Effector memory CD8-positive, alpha-beta T cell (primary cell): Measurements from ENCODE around the gene AKR1C3.

Experiments used
- ATAC-seq: fragments of 150-1000 bp; cut with Tn5 transposase; replicated peaks from 2 replicates; pipeline ENCODE4 v1.10.0; 2021; ENCODE audit warnings: mild to moderate bottlenecking, moderate library complexity
- DNase-seq, 3 experiments: peaks; one replicate each; pipeline ENCODE4 v3.0.0; 2021
- H3K27ac Mint-ChIP-seq, 2 donors: one replicate each; pipeline ENCODE4 v1.8.0; 2022; ENCODE audit warnings: mild to moderate bottlenecking in 2 of 2, mixed read lengths in 2 of 2, moderate library complexity in 2 of 2
- H3K27me3 Mint-ChIP-seq, 2 donors: one replicate each; pipeline ENCODE4 v1.8.0; 2022; ENCODE audit warnings: mixed read lengths in 2 of 2
- H3K36me3 Mint-ChIP-seq: one replicate; pipeline ENCODE4 v1.8.0; 2022; ENCODE audit warnings: mild to moderate bottlenecking, moderate library complexity, mixed read lengths; ENCODE audit not compliant: insufficient read depth
- H3K4me1 Mint-ChIP-seq, 2 donors: one replicate each; pipeline ENCODE4 v1.8.0; 2022; ENCODE audit warnings: low read depth in 2 of 2, mixed read lengths in 2 of 2
- H3K4me3 Mint-ChIP-seq, 2 donors: one replicate each; pipeline ENCODE4 v1.8.0; 2022; ENCODE audit warnings: mild to moderate bottlenecking in 2 of 2, mixed read lengths in 2 of 2, moderate library complexity in 2 of 2
- H3K9me3 Mint-ChIP-seq, 2 donors: one replicate each; pipeline ENCODE4 v1.8.0; 2022; ENCODE audit warnings: mixed read lengths in 2 of 2

Gene AKR1C3

GRCh38 chr10:5071411-5072198, 22.6 kb upstream of the AKR1C3 start:
- Mint-ChIP-seq H3K9me3 (no peaks in the 10 kb centered on the region), H3K36me3 (no peaks in the 10 kb centered on the region), H3K4me3 (no peak overlapping the region), H3K4me1 (no peaks in the 10 kb centered on the region), H3K27me3 (no peaks in the 10 kb centered on the region), H3K27ac (no peak overlapping the region)
- DNase-seq (no peak), ATAC-seq (no peak)

GRCh38 chr10:5073659-5074058, 20.6 kb upstream of the AKR1C3 start:
- Mint-ChIP-seq H3K4me3 (no peak overlapping the region), H3K4me1 (no peaks in the 10 kb centered on the region), H3K36me3 (no peaks in the 10 kb centered on the region), H3K27me3 (no peaks in the 10 kb centered on the region), H3K9me3 (no peaks in the 10 kb centered on the region), H3K27ac (no peak overlapping the region)
- no peak for ATAC-seq
- no peak for DNase-seq

- H3K9me3 Mint-ChIP-seq: no peaks in the 10 kb centered on the region
- DNase-seq (no peak), ATAC-seq (no peak)
- no peak overlapping the region for H3K4me3 Mint-ChIP-seq
- H3K36me3 Mint-ChIP-seq: no peaks in the 10 kb centered on the region
- H3K27ac Mint-ChIP-seq: no peak overlapping the region
- H3K27me3 Mint-ChIP-seq: no peaks in the 10 kb centered on the region
- H3K4me1 Mint-ChIP-seq: no peaks in the 10 kb centered on the region
Measured at GRCh38 chr10:5076615-5077014, 17.6 kb upstream of the AKR1C3 start.

- no peak overlapping the region for H3K4me3 Mint-ChIP-seq
- no peak for DNase-seq
- H3K4me1 Mint-ChIP-seq: no peaks in the 10 kb centered on the region
- no peaks in the 10 kb centered on the region for H3K9me3 Mint-ChIP-seq
- no peaks in the 10 kb centered on the region for H3K36me3 Mint-ChIP-seq
- no peak for ATAC-seq
- H3K27me3 Mint-ChIP-seq: no peaks in the 10 kb centered on the region
- H3K27ac Mint-ChIP-seq: no peak overlapping the region
Measured at GRCh38 chr10:5078547-5079180, 15.6 kb upstream of the AKR1C3 start.

- no peaks in the 10 kb centered on the region for H3K9me3 Mint-ChIP-seq
- H3K36me3 Mint-ChIP-seq: no peaks in the 10 kb centered on the region
- H3K27ac Mint-ChIP-seq: no peak overlapping the region
- ATAC-seq (no peak), DNase-seq (no peak)
- no peak overlapping the region for H3K4me3 Mint-ChIP-seq
- H3K4me1 Mint-ChIP-seq: no peaks in the 10 kb centered on the region
- H3K27me3 Mint-ChIP-seq: no peaks in the 10 kb centered on the region
Measured at GRCh38 chr10:5079306-5079830, 14.8 kb upstream of the AKR1C3 start.

- Mint-ChIP-seq H3K4me1 (no peaks in the 10 kb centered on the region), H3K36me3 (no peaks in the 10 kb centered on the region), H3K27ac (no peak overlapping the region), H3K9me3 (no peaks in the 10 kb centered on the region), H3K27me3 (no peaks in the 10 kb centered on the region), H3K4me3 (no peak overlapping the region)
- no peak for DNase-seq
- ATAC-seq: no peak
Measured at GRCh38 chr10:5079836-5080235, 14.4 kb upstream of the AKR1C3 start.

GRCh38 chr10:5081091-5081490, 13.1 kb upstream of the AKR1C3 start:
- no peak for DNase-seq
- no peak overlapping the region for H3K4me3 Mint-ChIP-seq
- no peaks in the 10 kb centered on the region for H3K27me3 Mint-ChIP-seq
- no peaks in the 10 kb centered on the region for H3K36me3 Mint-ChIP-seq
- ATAC-seq: no peak
- H3K9me3 Mint-ChIP-seq: no peaks in the 10 kb centered on the region
- H3K27ac Mint-ChIP-seq: no peak overlapping the region
- H3K4me1 Mint-ChIP-seq: no peaks in the 10 kb centered on the region

GRCh38 chr10:5088703-5089261, 5.4 kb upstream of the AKR1C3 start:
- ATAC-seq (no peak), DNase-seq (no peak)
- H3K27me3 Mint-ChIP-seq: peaks cover 4 to 19% of the 10 kb centered on the region in 2 donors
- peaks cover 9 to 18% of the 10 kb centered on the region in 2 donors for H3K9me3 Mint-ChIP-seq
- no peak overlapping the region for H3K27ac Mint-ChIP-seq
- H3K4me3 Mint-ChIP-seq: no peak overlapping the region
- H3K4me1 Mint-ChIP-seq: peaks cover 0 to 2% of the 10 kb centered on the region in 2 donors
- no peaks in the 10 kb centered on the region for H3K36me3 Mint-ChIP-seq

- Mint-ChIP-seq H3K4me3 (no peak overlapping the region), H3K36me3 (no peaks in the 10 kb centered on the region), H3K27me3 (peaks cover 4 to 19% of the 10 kb centered on the region in 2 donors), H3K27ac (no peak overlapping the region), H3K9me3 (peaks cover 9 to 18% of the 10 kb centered on the region in 2 donors), H3K4me1 (peaks cover 0 to 2% of the 10 kb centered on the region in 2 donors)
- no peak for ATAC-seq
- no peak for DNase-seq
Measured at GRCh38 chr10:5089865-5090264, 4.3 kb upstream of the AKR1C3 start.

GRCh38 chr10:5090551-5090950, 3.7 kb upstream of the AKR1C3 start:
- Mint-ChIP-seq H3K4me1 (peaks cover 0 to 2% of the 10 kb centered on the region in 2 donors), H3K36me3 (no peaks in the 10 kb centered on the region), H3K27me3 (peaks cover 4 to 19% of the 10 kb centered on the region in 2 donors), H3K27ac (no peak overlapping the region), H3K4me3 (no peak overlapping the region), H3K9me3 (peaks cover 9 to 18% of the 10 kb centered on the region in 2 donors)
- DNase-seq (no peak), ATAC-seq (no peak)

GRCh38 chr10:5091196-5091595, 3.0 kb upstream of the AKR1C3 start:
- Mint-ChIP-seq H3K4me1 (peaks cover 0 to 2% of the 10 kb centered on the region in 2 donors), H3K27me3 (peaks cover 4 to 19% of the 10 kb centered on the region in 2 donors), H3K9me3 (peaks cover 9 to 18% of the 10 kb centered on the region in 2 donors), H3K27ac (no peak overlapping the region), H3K4me3 (no peak overlapping the region), H3K36me3 (no peaks in the 10 kb centered on the region)
- ATAC-seq: no peak
- DNase-seq: no peak

- DNase-seq: no peak
- Mint-ChIP-seq H3K36me3 (no peaks in the 10 kb centered on the region), H3K27ac (no peak overlapping the region), H3K27me3 (peaks cover 4 to 18% of the 10 kb centered on the region in 2 donors), H3K4me3 (no peak overlapping the region), H3K9me3 (peaks cover 9 to 18% of the 10 kb centered on the region in 2 donors), H3K4me1 (peaks cover 0 to 2% of the 10 kb centered on the region in 2 donors)
- no peak for ATAC-seq
Measured at GRCh38 chr10:5092375-5092774, 1.8 kb upstream of the AKR1C3 start.

GRCh38 chr10:5092848-5093790, 1.1 kb upstream of the AKR1C3 start:
- no peak for DNase-seq

More at GRCh38 chr10:5092848-5093790, 1.1 kb upstream of the AKR1C3 start:
- Mint-ChIP-seq H3K27me3 (peaks cover 4 to 11% of the 10 kb centered on the region in 2 donors), H3K9me3 (peaks cover 9 to 11% of the 10 kb centered on the region in 2 donors), H3K4me1 (peaks cover 0 to 2% of the 10 kb centered on the region in 2 donors), H3K36me3 (no peaks in the 10 kb centered on the region), H3K27ac (no peak overlapping the region), H3K4me3 (no peak overlapping the region)
- no peak for ATAC-seq
